GM21737 (cell line): ENCODE measurements around the gene ANTXR2.

Experiments used
- ATAC-seq: cut with Tn5 transposase; IDR thresholded peaks from one replicate; pipeline ENCODE4 v1.9.1; 2021; ENCODE audit warnings: mild to moderate bottlenecking, moderate library complexity; ENCODE audit not compliant: unreplicated experiment

The ANTXR2 gene

GRCh38 chr4:79874197-79874596 lies 198.8 kb downstream of the ANTXR2 start:
- ATAC-seq, result no peak

- no peak for ATAC-seq
Observed at GRCh38 chr4:79872738-79873137, 200.3 kb downstream of the ANTXR2 start.

- no peak for ATAC-seq
Observed at GRCh38 chr4:79871961-79872360, 201.1 kb downstream of the ANTXR2 start.

- ATAC-seq, result no peak
Observed at GRCh38 chr4:79869597-79870237, 203.3 kb downstream of the ANTXR2 start.

GRCh38 chr4:79865201-79865597 lies 207.8 kb downstream of the ANTXR2 start:
- ATAC-seq, result no peak

GRCh38 chr4:79864500-79865200 lies 208.4 kb downstream of the ANTXR2 start:
- no peak for ATAC-seq

GRCh38 chr4:79863333-79863732 lies 209.7 kb downstream of the ANTXR2 start:
- ATAC-seq, result no peak

- no peak for ATAC-seq
Observed at GRCh38 chr4:79862821-79863220, 210.2 kb downstream of the ANTXR2 start.

GRCh38 chr4:79857811-79858210 lies 215.2 kb downstream of the ANTXR2 start:
- ATAC-seq, result no peak

- ATAC-seq, result no peak
Observed at GRCh38 chr4:79856196-79856595, 216.8 kb downstream of the ANTXR2 start.

- no peak for ATAC-seq
Observed at GRCh38 chr4:79854856-79855502, 218.1 kb downstream of the ANTXR2 start.

- ATAC-seq, result no peak
Observed at GRCh38 chr4:79852305-79852730, 220.7 kb downstream of the ANTXR2 start.

GRCh38 chr4:79851625-79852304 lies 221.3 kb downstream of the ANTXR2 start:
- no peak for ATAC-seq
